C4-2B (cell line): Measurements from ENCODE around the gene PDP2.

Experiments used
- H3K27ac ChIP-seq: fragments of 450-650 bp; 2 replicates; pipeline ENCODE4 v1.5.1; 2017
- ZFX ChIP-seq: fragments of 450-650 bp; IDR thresholded peaks from 2 replicates; pipeline ENCODE4 v1.6.1; 2017
- TF ChIP-seq, protein P1 (sequence below): fragments of 450-650 bp; conservative IDR thresholded peaks from 2 replicates; pipeline ENCODE4 v1.5.1; 2017; ENCODE audit warnings: mild to moderate bottlenecking

PDP2 gene

DNA sequence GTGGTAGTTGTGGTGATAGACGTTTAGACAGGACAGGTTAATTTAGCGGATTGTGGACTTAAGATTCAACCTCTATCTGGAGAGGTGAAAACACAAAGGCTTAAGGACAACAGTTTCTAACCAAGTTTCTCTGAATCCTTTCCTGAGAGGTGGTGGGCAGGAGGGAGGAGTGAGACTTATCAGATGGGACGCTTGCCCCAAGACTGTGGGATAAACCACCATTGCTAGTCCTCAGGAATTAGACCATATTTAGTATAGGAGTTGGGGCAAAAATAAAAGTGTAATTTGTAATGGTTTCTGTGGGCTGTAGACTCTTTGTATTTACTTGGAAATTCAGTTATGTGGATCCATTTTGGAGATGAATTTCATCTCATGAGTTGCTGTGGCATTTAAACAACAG lies 6.6 kb downstream of the PDP2 start:
- H3K27ac ChIP-seq, result no peak overlapping the region
- no peak for TF ChIP-seq ZFX

DNA sequence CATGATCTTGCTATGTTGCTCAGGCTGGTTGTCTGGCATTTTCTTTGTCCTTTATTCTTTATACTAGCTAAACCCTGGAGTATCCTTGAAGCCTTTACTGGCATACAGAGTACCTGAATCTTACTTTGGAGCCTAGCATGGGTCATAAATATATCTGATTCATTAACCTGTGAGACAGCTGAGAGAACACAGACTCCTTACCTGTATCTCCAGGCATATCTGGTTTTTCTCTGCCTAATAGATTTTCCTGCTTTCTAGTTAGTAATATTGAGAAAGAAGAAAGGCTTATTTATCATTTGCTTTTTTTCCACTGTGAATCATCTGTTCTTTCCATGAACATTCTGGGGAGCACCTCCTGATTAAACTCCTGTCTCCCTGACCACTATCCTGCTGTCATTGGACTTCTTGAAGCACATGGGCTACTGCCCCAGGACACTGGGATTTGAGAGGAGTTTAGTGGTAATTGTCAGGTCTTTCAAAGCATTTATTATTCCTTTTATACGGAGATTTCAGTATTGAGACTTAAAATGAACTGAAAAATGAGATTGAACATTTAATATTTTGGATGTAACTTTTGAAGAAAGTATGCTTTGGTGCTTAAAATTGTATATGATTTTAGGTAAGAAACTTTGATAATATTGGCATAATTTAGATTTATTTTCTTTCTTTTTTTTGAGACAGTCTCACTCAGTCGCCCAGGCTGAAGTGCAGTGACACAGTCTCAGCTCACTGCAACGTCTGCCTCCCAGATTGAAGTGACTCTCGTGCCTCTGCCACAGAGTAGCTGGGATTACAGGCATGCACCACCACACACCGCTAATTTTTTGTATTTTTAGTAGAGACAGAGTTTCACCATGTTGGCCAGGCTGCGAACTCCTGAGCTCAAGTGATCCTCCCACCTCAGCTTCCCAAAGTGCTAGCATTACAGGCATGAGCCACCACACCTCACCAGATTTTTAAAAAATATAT lies 8.6 kb downstream of the PDP2 start:
- no peak overlapping the region for H3K27ac ChIP-seq
- TF ChIP-seq, protein P1, sequence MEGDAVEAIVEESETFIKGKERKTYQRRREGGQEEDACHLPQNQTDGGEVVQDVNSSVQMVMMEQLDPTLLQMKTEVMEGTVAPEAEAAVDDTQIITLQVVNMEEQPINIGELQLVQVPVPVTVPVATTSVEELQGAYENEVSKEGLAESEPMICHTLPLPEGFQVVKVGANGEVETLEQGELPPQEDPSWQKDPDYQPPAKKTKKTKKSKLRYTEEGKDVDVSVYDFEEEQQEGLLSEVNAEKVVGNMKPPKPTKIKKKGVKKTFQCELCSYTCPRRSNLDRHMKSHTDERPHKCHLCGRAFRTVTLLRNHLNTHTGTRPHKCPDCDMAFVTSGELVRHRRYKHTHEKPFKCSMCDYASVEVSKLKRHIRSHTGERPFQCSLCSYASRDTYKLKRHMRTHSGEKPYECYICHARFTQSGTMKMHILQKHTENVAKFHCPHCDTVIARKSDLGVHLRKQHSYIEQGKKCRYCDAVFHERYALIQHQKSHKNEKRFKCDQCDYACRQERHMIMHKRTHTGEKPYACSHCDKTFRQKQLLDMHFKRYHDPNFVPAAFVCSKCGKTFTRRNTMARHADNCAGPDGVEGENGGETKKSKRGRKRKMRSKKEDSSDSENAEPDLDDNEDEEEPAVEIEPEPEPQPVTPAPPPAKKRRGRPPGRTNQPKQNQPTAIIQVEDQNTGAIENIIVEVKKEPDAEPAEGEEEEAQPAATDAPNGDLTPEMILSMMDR, result no peak
- no peak for TF ChIP-seq ZFX

DNA sequence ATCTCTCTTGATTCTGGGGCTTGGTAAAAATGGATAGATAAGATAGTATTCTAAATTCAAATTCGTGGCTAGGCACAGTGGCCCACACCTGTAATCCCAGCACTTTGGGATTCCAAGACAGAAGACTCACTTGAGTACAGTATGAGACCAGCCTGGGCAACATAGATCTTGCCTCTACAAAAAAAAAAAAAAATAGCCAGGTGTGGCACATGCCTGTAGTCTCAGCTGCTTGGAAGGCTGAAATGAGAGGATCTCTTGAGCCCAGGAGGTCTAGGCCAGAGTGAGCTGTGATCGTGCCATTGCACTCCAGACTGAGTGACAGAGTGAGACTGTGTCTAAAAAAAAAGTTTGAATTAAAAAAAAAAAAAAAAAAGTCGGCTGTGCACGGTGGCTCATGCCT lies 9.3 kb downstream of the PDP2 start:
- TF ChIP-seq, protein P1, result no peak
- TF ChIP-seq ZFX, result no peak
- no peak overlapping the region for H3K27ac ChIP-seq

DNA sequence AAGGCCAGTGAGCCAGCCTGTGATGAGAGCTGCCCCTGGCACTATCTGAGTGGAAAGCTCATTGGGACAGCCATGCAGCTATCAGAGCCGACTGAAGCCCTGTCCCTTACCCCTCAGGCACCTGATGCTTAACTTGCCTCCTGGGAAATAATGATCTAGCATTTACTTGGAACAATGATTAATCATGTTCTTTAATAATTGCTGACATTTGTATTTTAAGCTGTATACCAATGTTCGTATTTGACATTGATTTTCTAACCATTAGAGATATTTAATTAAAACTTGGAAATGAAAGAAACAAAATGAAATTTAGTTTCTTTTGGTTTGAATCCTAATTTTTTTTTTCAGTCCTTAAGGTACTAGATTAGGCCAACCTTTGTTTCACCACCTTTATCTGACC lies 10.5 kb downstream of the PDP2 start:
- H3K27ac ChIP-seq, result no peak overlapping the region
- TF ChIP-seq ZFX, result no peak
- TF ChIP-seq, protein P1, result no peak

DNA sequence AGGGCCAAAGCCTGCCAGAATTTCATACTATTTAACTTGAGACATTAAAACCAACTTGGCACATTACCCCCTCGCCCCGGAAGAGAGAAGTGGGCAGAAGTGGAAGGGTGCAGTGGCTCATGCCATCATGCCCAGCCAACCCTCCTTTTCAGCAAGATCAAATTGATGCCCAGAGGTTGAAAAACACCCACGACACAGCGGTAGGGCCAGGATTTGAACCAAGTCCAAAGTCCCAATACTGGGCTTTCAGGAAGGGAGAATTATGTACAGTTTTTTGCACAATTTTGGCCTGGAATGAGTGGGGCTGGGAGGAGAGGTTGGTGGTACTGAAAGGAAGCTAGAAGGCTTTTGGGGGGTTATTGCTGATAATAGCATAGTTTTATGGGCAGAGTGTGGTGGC lies 11.0 kb downstream of the PDP2 start:
- TF ChIP-seq ZFX, result no peak
- TF ChIP-seq, protein P1, result no peak
- H3K27ac ChIP-seq, result no peak overlapping the region

DNA sequence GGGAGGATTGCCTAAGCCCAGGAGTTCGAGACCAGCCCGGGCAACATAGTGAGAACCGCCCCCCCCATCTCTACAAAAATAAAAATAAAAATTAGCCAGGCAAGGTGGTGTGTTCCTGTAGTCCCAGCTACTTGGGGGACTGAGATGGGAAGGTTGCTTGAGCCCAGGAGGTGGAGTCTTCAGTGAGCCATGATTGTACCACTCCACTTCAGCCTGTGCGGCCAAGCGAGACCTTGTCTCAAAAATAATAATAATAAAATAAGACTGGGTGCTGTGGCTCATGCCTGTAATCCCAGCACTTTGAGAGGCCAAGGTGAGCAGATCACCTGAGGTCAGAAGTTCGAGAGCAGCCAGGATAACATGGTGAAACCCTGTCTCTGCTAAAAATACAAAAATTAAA lies 11.5 kb downstream of the PDP2 start:
- TF ChIP-seq ZFX, result no peak
- TF ChIP-seq, protein P1, result no peak
- H3K27ac ChIP-seq, result no peak overlapping the region

DNA sequence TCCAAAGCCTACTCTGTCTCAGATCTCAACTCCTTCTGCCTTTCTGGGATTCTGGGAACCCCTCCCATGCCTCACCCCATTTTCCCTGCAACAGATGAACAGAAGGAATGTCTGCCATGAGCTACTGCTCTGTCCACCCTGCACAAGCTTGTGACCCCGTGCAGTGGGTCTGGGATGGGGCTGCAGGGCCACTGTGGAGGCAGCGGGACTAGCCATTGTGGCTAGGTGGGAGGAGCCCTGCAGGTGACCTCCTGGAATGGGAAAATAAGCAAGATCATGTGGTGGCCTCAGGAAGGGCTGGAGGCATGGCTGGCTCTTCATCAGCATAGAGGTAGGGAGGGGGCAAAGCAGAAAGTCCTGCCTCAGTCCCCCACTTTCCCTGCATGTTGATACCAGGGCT lies 13.7 kb downstream of the PDP2 start:
- no peak overlapping the region for H3K27ac ChIP-seq
- TF ChIP-seq, protein P1, result no peak
- TF ChIP-seq ZFX, result no peak
